Right lobe of liver (tissue), 4 donors: ENCODE data around the gene LRMDA.

ENCODE experiments used
- POLR2A ChIP-seq: fragments of 450-650 bp; IDR thresholded peaks from one replicate; pipeline ENCODE4 v1.6.1; 2017; ENCODE audit warnings: antibody characterized with exemption, mild to moderate bottlenecking
- TF ChIP-seq, protein P1 (sequence below), 4 donors: fragments of 200-600 bp in 3 of 4; fragments of 450-650 bp in 1 of 4; IDR thresholded peaks; one replicate each; pipeline versions ENCODE4 v1.5.1 to v1.8.0; 2016 to 2022; ENCODE audit warnings: antibody characterized with exemption in 4 of 4, mild to moderate bottlenecking in 2 of 4
- donor health status: DM: no; HTN: no; CAD: no.
- donor health status: DM: no; HTN: no; CAD: no.
- donor health status: DM: no; HTN: yes; CAD: no.

DNA sequence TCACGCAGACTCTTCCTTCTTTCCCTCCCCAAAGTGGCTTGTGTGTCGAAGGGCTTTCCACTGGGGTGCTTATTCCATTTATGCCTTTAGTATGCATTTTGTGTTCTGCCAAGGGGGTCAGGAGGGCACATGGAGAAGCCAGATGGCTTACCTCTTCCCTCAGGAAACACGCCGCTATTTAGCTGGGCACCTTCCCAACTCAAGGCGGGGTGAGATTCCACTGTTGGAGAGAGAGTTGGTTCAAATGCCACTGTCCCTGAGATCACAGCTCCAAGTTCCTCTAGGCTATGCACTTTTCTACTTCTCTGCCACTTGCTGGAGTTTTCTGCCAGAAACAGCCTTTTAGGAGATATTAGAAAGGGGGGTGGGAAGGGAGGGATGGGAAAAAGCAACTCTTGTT is 1091.8 kb downstream of the LRMDA start:
- TF ChIP-seq, protein P1, sequence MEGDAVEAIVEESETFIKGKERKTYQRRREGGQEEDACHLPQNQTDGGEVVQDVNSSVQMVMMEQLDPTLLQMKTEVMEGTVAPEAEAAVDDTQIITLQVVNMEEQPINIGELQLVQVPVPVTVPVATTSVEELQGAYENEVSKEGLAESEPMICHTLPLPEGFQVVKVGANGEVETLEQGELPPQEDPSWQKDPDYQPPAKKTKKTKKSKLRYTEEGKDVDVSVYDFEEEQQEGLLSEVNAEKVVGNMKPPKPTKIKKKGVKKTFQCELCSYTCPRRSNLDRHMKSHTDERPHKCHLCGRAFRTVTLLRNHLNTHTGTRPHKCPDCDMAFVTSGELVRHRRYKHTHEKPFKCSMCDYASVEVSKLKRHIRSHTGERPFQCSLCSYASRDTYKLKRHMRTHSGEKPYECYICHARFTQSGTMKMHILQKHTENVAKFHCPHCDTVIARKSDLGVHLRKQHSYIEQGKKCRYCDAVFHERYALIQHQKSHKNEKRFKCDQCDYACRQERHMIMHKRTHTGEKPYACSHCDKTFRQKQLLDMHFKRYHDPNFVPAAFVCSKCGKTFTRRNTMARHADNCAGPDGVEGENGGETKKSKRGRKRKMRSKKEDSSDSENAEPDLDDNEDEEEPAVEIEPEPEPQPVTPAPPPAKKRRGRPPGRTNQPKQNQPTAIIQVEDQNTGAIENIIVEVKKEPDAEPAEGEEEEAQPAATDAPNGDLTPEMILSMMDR (IDR thresholded peaks at IDR 0.05) = no peak
- no peak for TF ChIP-seq POLR2A
